ENCODE data around the gene KDM4C.

The KDM4C gene

GRCh38 chr9:7192266-7192665 lies 434.5 kb downstream of the KDM4C start:
- H3K4me3 ChIP-seq (ENCODE audit: low read depth, low read length) = no peak overlapping the region

- H3K4me3 ChIP-seq (ENCODE audit: low read depth, low read length) = no peak overlapping the region
Measured at GRCh38 chr9:7195526-7195925, 437.8 kb downstream of the KDM4C start.

GRCh38 chr9:7196467-7196866 lies 438.7 kb downstream of the KDM4C start:
- no peak overlapping the region for H3K4me3 ChIP-seq (ENCODE audit: low read depth, low read length)

GRCh38 chr9:7201196-7201595 lies 443.4 kb downstream of the KDM4C start:
- H3K4me3 ChIP-seq (ENCODE audit: low read depth, low read length) = no peak overlapping the region

- H3K4me3 ChIP-seq (ENCODE audit: low read depth, low read length) = no peak overlapping the region
Measured at GRCh38 chr9:7205806-7206205, 448.0 kb downstream of the KDM4C start.

- no peak overlapping the region for H3K4me3 ChIP-seq (ENCODE audit: low read depth, low read length)
Measured at GRCh38 chr9:7206221-7206758, 448.5 kb downstream of the KDM4C start.

GRCh38 chr9:7209016-7209715 lies 451.4 kb downstream of the KDM4C start:
- H3K4me3 ChIP-seq (ENCODE audit: low read depth, low read length) = no peak overlapping the region

- no peak overlapping the region for H3K4me3 ChIP-seq (ENCODE audit: low read depth, low read length)
Measured at GRCh38 chr9:7209990-7210389, 452.2 kb downstream of the KDM4C start.

GRCh38 chr9:7210854-7211637 lies 453.3 kb downstream of the KDM4C start:
- H3K4me3 ChIP-seq (ENCODE audit: low read depth, low read length) = no peak overlapping the region

- H3K4me3 ChIP-seq (ENCODE audit: low read depth, low read length) = no peak overlapping the region
Measured at GRCh38 chr9:7211657-7212056, 453.9 kb downstream of the KDM4C start.

GRCh38 chr9:7212101-7212500 lies 454.3 kb downstream of the KDM4C start:
- no peak overlapping the region for H3K4me3 ChIP-seq (ENCODE audit: low read depth, low read length)

- H3K4me3 ChIP-seq (ENCODE audit: low read depth, low read length) = no peak overlapping the region
Measured at GRCh38 chr9:7216004-7216841, 458.4 kb downstream of the KDM4C start.

GRCh38 chr9:7223981-7224380 lies 466.2 kb downstream of the KDM4C start:
- no peak overlapping the region for H3K4me3 ChIP-seq (ENCODE audit: low read depth, low read length)

Measured in iPS-11a (cell line).